GM19025 (cell line): ENCODE data around the gene DDIT3.
A peak's percentile ranks its signal among the peaks of the same experiment; 100 is the strongest.
"Not testable (repeated sequence)": the region's sequence is repeated elsewhere in the genome, so short reads cannot be mapped to it uniquely, and the experiment has no call there.

Experiments
- ATAC-seq: cut with Tn5 transposase; IDR thresholded peaks from one replicate; pipeline ENCODE4 v1.9.1; 2021; ENCODE audit warnings: mild to moderate bottlenecking, low read depth, moderate library complexity; ENCODE audit not compliant: unreplicated experiment

DDIT3 gene, protein sequence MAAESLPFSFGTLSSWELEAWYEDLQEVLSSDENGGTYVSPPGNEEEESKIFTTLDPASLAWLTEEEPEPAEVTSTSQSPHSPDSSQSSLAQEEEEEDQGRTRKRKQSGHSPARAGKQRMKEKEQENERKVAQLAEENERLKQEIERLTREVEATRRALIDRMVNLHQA

DNA sequence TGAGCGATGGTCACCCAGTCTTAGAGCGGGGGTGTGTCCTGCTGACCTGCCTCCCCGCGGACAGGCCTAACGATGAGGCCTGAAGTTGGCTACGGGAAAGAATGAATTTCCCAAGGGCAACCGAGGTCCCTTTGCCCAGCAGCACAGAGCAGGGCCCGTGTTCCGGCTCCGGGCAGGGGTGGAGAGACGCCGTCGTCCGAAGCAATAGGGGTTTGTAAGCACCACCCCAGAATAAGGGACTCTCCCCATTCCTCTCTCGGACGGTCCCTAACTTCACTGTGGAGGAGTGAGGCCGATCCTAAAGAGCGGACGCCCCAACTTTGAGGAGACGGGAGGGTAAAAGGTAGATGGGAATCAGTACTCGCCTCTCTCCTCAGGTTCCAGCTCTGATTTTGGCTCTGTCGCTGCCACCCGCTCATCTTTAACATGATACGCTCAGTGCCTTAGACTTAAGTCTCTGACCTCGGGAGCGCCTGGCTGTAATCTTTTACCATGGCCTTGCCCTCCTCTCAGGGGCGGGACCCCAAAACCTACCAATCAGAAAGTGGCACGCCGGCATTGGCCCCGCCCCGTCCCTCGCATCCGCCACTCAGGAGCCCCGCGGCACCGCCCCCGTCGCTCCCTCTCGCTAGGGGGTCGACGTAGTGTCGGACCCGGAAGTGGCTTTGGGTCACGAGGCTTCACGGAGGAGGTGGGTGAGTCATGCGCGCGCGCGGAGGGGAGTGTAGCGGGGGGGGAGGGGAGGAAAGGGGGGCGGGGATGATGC lies at the start of gene DDIT3:
Gene DDIT3 (minus strand): TSS at position 462 of the 766 bp plus-strand sequence. CDS start 3,108 bp downstream, outside the sequence.
- ATAC-seq, result peak; percentile 61

DNA sequence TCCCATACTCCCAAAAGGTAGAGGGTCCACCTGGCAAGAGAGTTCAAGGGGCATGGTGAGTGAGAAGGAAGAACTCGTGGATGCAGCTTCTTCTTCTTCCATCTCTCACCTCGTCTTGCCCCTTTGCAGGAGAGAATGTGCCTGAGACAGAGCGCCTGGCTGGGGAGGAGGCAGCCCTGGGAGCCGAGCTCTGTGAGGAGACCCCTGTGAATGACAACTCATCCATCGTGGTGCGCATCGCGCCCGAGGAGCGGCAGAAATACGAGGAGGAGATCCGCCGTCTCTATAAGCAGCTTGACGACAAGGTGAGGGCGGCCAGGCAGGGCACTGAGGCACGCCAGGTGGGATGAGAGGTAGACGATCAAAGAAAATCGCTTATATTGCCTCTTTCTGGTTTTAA lies 49.5 kb upstream of the DDIT3 start:
- no peak for ATAC-seq

DNA sequence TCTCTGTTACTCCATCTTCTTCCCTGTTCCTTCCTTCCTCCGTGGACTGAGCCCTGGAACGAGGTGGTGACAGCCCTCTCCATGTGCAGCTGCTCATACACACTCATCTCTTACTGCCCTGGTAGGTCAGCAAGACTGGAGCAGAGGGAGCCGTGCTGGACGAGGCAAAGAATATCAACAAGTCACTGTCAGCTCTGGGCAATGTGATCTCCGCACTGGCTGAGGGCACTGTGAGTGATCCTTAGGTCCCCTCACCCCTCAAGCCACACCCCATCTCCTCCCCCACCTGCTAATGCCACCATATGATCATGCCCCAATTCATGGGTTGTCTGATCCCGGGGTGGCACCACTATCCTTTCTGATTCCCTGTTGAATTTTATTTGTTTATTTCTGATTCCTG lies 48.5 kb upstream of the DDIT3 start:
- ATAC-seq, result no peak

DNA sequence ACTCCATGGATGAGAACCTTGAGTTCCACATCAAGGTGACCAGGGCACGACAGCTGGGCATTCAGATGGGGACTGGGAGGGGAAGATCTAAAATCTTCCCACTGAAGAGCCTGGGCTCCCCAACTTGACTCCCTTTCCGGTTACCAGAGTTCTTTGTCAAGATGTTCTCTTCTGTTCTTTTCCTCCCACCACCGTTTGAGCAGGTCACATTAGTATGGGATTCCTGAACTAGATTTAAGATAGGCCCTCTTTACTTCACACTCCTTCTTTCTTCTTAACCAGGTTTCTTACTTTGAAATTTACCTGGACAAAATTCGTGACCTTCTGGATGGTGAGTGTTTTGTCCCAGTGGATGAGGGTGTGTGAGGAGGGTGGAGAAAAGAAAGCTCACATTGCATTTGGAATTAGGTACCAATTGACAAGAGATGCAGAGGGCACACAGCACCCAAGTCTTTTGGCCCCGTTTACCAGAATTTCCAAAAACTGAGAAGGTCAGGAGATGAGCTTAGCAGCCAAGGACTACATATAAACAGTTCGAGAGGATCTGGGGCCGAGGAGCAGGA lies 43.9 kb upstream of the DDIT3 start:
- ATAC-seq, result no peak

DNA sequence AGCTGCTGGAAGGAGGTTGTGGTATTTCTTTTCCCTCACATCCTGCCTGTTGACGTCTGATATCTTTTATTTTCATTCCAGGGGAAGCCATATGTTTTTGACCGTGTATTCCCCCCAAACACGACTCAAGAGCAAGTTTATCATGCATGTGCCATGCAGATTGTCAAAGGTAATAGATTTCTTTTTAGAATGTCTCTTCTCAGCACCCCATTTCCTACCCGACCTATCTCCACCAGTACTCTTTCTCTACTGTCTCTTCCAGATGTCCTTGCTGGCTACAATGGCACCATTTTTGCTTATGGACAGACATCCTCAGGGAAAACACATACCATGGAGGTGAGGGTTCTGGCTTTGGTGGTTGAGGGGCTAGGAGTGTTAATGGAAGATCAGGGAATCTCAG lies 43.0 kb upstream of the DDIT3 start:
- no peak for ATAC-seq

DNA sequence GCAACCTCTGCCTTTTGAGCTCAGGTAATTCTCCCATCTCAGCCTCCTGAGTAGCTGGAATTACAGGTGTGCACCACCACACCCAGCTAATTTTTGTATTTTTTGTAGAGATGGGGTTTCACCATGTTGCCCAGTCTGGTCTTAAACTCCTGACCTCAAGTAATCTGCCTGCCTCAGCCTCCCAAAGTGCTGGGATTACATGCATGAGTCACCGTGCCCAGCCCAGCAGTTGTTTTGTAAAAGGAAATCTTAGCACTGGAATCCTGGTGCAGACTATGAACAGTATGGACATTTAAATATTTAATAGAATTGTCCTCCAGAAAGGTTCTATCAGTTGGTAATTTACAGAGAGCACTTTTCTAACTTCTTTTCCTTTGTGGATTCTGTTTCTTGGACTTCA lies 40.8 kb upstream of the DDIT3 start:
- ATAC-seq, result not testable (repeated sequence)

DNA sequence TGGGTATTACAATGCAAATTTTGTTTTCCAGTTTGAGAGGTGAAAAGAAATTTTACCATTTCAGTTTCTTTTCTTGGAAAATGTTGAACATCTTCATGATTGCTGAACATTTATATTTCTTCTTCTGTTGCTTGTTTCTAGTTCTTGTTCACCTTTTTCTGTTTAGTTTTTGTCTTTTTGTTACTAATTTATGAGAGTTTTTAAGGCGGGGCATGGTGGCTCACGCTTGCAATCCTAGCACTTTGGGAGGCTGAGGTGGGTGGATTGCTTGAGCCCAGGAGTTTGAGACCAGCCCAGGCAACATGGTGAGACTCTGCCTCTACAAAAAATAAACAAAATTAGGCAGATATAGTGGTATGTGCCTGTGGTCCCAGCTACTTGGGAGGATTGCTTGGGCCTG lies 40.2 kb upstream of the DDIT3 start:
- ATAC-seq, result no peak

DNA sequence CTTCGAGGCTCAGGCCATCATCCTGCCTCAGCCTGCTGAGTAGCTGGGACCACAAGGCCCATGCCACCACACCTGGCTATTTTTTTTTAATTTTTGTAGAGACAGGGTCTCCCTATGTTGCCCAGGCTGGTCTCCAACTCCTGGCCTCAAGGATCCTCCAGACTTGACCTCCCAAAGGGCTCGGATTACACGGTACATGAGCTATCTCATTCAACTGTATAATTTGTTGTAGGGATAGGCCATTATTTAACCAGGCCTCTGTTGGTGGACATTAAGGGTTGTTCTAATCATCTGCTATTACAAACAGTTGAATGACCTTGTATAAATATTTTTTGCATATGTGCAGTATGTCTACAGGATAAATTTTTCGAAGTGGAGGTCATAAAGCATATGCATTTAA lies 38.5 kb upstream of the DDIT3 start:
- ATAC-seq, result no peak

DNA sequence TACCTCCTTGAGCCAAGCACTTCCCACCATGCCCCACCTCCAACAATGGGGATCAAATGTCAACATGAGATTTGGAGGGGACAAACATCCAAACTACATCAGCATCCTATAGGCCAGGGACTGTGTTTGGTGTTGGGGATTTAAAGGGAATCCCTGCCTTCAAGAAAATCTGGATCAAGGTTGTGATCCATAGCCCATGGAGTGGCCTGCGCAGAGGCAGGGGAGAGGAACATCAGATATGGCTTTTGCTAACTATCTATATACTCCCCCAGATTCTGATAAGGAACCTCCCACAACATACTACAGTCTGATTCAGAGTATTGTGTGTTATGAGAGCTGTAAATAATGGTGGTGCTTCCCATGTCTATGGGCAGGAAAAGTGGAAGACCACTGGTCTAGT lies 34.6 kb upstream of the DDIT3 start:
- no peak for ATAC-seq

DNA sequence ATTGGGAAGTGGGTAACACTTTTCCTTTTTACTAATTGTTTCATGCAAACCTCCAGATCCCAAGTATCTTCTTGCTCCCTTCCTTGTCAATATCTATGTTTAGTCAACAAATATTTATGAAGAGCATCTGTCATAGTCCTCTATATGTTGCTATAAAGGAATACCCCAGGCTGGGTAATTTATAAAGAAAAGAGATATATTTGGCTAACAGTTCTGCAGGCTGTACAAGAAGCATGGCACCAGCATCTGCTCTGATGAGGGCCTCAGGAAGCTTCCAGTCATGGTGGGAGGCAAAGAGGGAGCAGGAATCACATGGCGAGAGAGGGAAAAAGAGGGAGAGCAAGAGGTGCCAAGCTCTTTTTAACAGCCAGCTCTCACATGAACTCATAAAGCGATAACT lies 34.1 kb upstream of the DDIT3 start:
- ATAC-seq, result no peak

DNA sequence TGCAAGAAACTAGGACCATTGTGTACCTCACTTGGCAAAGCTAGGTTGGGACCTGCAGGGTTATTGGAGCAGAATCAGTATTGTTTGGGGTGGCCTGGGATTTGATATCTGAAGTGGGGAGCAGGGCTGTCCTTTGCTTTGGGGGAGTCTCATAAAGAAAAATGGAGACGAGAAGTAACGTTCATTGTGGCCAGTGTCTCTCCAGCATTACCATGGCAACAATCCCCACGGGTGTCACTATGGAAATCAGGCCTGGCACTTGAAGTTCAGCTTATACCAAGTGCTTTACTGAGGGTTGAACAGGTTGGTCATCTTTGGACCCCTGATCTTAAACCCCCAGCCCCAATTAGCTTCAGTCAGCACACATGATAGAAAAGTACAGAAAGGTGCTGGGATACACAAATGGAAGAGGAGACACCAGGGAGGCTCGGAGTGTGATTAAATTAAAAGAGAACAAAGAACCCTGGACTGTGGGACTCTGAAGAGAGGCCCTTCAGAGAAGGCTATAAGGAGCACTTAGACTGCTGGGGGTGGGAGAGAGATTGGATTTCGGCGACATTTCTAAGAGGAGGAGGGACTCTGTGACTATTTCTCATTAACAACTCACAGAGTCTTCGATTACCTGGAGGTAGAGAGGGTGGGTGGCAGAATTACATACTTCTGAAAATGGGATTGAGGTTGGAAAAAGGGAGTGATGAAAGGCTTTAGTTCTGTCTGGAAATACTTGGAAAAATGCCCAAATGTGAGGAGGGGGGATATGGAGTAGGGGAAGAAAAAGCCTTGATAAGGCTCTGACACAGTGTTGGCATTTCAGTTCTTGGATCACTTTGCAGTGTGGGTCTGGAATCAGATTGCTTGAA lies 33.3 kb upstream of the DDIT3 start:
- ATAC-seq, result no peak

DNA sequence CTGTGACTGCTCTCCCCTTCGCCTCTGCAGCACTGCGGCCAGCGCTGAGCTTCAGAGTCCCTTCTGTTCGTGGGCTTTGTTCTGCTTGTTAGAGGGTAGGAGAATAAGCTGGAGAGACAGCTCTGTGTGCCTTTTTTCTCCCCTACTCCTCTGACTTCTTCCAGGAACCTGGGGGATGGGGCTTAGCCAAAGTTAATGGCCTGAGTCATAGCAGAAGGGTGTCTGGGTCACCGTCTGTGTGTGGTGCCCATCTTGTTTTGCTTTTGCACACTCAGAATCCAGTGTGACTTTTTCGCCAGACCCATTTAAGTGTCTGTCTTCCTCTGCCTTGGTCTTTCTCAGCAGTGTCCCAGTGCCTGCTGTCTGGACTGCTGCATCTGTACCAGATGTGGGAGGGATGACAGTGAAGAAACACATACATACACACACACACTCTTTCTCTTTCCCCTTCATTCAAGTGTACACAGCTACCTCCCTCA lies 32.6 kb upstream of the DDIT3 start:
- no peak for ATAC-seq

DNA sequence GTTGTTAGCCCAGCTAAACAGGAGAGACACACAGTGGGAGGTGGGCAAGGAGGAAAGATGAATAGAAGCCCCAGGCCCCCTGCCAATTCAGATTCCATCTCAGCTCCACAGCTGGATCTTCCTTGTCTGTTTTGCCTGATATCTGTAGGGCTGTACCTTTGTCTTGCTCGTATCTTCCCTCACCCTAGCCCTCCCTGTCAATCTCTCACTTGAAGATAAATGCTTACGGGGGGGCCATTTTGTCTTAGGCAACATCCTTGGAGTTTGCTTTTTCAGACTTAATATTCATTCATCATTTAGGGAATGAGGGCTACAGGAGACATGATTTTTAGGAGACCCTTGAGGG lies 32.0 kb upstream of the DDIT3 start:
- ATAC-seq, result no peak

DNA sequence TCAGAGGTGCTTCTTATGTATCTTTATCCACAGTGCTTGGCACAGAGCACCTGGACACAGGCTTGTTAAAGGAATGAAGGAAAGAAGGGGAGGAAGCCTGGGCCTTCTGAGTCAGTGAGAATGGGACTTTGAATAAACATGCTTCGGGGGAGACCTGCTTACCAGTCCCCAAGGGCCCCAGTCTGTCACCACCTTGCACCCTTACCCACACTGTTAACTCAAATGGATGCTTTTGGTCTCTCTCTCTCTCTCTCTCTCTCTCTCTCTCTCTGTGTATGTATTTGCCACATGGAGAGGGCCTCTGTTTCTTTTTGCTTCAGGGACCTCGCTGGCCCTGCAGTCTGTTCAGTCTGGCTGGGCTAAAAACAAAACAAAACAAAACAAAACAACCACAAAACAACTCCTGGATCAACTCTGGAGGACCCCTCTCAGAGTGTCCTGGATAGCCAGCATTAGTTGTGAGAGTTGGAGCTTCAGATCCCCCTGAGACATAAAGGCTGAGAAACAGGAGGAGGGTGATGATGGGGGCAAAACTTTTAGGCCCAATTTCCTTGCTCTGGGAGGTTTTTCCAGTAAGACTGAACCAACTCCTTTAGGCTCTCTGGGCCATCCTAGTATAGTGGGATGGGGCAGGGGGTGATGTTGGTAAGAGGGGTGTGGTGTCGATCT lies 31.5 kb upstream of the DDIT3 start:
- ATAC-seq, result no peak

DNA sequence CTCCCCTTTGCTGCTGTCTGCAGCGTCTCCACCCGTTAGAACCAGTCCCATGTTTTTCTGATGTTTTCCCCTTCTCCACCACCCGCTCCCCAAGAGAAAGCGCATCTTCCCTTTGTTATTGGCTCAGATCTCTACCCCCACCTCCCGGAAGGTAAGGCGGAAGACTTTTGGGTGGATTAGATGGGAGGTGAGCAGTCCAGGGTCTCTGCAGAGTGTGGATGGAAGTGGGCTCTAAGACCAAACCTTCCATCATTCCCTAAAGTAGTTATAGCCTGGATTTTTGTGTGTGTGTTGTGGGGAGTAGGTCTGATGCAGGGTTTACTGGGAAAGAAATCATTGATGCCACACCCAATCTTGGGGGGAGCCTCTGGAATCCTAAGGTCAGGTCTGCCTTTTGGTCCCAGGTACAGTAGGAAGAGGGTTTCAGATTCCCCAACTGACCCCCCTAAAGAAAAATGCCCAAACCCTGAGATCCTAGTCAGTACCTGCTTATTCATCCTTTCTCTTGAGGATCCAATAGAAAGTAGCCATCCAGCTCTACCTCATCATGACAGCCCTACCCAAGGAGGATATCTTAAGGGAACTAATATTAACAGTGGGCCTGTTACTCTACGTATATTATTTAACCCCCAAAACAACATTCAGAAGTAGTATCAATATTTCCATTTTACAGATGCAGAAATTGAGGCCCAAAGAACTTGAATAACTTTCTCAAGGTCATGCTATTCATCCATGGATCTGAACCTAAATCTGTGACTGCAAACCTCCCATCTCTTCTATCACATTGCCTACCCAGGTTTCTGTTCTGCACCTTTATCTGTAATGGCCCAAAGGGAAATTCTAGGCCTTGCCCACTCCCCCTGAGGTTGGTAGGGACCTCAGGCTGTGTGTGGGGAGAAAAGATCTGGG lies 30.6 kb upstream of the DDIT3 start:
- no peak for ATAC-seq

DNA sequence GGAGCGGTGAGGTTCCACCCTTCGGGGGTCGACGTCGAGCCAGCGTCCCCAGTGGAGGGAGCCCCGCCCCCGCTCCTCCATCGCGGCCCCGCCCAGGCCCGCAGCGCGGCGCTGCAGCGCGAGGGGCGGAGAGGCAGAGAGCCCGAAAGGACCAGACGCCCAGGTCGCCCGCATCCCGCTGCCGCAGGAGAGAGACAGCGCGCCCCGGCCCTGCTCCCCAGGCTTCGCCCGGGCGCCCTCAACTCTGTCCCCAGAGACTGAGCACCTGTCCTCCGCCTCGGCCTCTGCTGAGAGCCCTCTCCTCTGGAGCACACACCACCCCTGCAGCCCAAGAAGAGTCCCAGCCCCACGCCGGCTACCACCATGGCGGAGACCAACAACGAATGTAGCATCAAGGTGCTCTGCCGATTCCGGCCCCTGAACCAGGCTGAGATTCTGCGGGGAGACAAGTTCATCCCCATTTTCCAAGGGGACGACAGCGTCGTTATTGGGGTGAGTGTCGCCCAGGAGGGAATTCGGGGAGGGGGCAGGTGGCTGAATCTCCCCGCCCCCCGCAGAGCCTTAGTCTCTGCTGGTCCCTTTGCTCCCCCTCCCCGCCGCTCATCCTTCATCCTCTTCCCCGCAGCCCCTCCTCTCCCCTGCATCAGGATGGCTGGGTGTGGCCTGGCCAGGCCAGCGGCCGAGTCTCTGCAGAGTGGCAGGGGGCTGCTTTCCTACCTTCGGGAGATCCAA lies 29.8 kb upstream of the DDIT3 start, which contains the start of gene KIF5A:
Gene KIF5A (plus strand): TSS at position 136 of the 732 bp plus-strand sequence. CDS start 228 bp downstream, at position 364.
- ATAC-seq, result no peak

DNA sequence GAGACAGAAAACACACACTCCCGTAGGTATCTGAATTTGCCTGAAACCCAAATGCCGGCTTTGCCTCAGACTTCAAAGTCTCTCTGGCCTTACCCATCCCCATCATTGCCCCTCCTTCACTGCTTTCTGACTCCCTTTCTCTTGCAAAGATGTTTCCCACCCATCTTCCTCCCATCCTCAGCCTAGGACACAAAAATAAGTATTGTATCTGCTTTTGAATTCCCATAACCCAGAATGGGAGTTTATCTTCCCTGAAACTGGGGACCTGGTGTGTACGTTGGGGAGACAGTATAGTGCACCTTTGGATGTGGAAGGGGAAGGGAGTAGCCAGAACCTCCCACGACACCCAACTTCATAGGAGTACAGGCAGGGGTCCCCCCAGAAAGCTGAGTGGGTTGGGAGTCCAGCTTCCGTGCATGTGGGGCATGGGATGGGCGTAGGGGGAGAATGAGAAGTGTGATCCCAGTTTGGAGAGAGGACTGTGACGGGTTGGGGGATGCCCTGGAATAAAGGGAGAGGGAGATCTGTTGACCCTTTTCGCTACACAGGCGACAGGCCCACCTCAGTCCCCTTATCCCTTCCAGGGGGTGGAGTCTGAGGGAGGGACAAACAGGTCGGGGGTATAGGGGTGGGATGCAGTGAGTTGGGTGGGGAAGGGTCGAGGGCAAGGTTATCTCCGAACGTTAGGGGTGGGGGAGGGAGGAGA lies 29.0 kb upstream of the DDIT3 start:
- ATAC-seq, result no peak

DNA sequence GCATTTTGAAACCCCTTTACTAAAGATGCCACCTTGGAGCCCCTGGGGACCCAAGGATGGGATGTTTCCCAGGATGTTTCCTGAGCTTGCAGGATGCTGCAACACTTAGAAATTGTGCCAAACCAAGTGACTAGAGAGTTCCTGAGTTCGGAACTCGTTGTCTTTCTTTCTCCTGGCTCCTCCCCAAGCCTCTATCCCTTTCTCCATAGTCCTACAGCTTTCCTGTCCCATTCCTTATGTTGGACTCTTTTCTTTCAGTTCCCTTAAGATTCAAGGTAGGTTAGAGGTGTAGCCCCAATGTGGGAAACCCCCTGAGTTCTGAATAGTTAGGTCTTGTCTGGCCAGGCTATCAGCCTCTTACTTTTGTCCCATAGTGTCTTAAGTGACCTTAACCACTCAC lies 28.2 kb upstream of the DDIT3 start:
- no peak for ATAC-seq
